ENCODE data around the gene GFOD1.

The GFOD1 gene

GRCh38 chr6:13485303-13485702 is 2.1 kb downstream of the GFOD1 start:
- DNase-seq (ENCODE audit: low spot score), result peak; percentile 17

- peak; percentile 33 for DNase-seq (ENCODE audit: low spot score)
These were observed 2.6 kb downstream of the GFOD1 start for GRCh38 chr6:13484827-13485226.

GRCh38 chr6:13484138-13484708 is 3.2 kb downstream of the GFOD1 start:
- no peak for DNase-seq (ENCODE audit: low spot score)

- DNase-seq (ENCODE audit: low spot score), result peak; percentile 35
These were observed 6.5 kb downstream of the GFOD1 start for GRCh38 chr6:13480631-13481501.

- no peak for DNase-seq (ENCODE audit: low spot score)
These were observed 7.4 kb downstream of the GFOD1 start for GRCh38 chr6:13479971-13480434.

GRCh38 chr6:13479206-13479800 is 8.1 kb downstream of the GFOD1 start:
- no peak for DNase-seq (ENCODE audit: low spot score)

- no peak for DNase-seq (ENCODE audit: low spot score)
These were observed 8.9 kb downstream of the GFOD1 start for GRCh38 chr6:13478525-13478966.

GRCh38 chr6:13474787-13475186 is 12.6 kb downstream of the GFOD1 start:
- no peak for DNase-seq (ENCODE audit: low spot score)

GRCh38 chr6:13474360-13474759 is 13.0 kb downstream of the GFOD1 start:
- DNase-seq (ENCODE audit: low spot score), result no peak

GRCh38 chr6:13473768-13474165 is 13.6 kb downstream of the GFOD1 start:
- no peak for DNase-seq (ENCODE audit: low spot score)

GRCh38 chr6:13472976-13473767 is 14.2 kb downstream of the GFOD1 start:
- no peak for DNase-seq (ENCODE audit: low spot score)

- DNase-seq (ENCODE audit: low spot score), result no peak
These were observed 15.3 kb downstream of the GFOD1 start for GRCh38 chr6:13472099-13472498.

- DNase-seq (ENCODE audit: low spot score), result no peak
These were observed 16.2 kb downstream of the GFOD1 start for GRCh38 chr6:13471184-13471583.

GRCh38 chr6:13470238-13471140 is 16.9 kb downstream of the GFOD1 start:
- DNase-seq (ENCODE audit: low spot score), result no peak

GRCh38 chr6:13469693-13470092 is 17.7 kb downstream of the GFOD1 start:
- DNase-seq (ENCODE audit: low spot score), result no peak

- no peak for DNase-seq (ENCODE audit: low spot score)
These were observed 18.6 kb downstream of the GFOD1 start for GRCh38 chr6:13468839-13469238.

GRCh38 chr6:13467216-13467600 is 20.2 kb downstream of the GFOD1 start:
- no peak for DNase-seq (ENCODE audit: low spot score)

- no peak for DNase-seq (ENCODE audit: low spot score)
These were observed 20.8 kb downstream of the GFOD1 start for GRCh38 chr6:13466304-13467215.

- DNase-seq (ENCODE audit: low spot score), result no peak
These were observed 21.7 kb downstream of the GFOD1 start for GRCh38 chr6:13465734-13466133.

GRCh38 chr6:13463941-13464340 is 23.5 kb downstream of the GFOD1 start:
- DNase-seq (ENCODE audit: low spot score), result no peak

All from hematopoietic multipotent progenitor cell treated with erythropoietin and hydrocortisone succinate and interleukin-3 and kit ligand, for 17 days (in vitro differentiated cells).